ENCODE measurements around the gene DDX3X. TPM values are rescaled to one million over a fixed set of nuclear protein-coding genes. Genes with fewer than 3 reads are reported as not detected.

The DDX3X gene
- total and polyA plus RNA-seq, 9 of the 15 experiments (the other 6 are each of a cell fraction or from before 2014, with no cell fraction given) = 51.3 to 232 (median 138) TPM

DNA sequence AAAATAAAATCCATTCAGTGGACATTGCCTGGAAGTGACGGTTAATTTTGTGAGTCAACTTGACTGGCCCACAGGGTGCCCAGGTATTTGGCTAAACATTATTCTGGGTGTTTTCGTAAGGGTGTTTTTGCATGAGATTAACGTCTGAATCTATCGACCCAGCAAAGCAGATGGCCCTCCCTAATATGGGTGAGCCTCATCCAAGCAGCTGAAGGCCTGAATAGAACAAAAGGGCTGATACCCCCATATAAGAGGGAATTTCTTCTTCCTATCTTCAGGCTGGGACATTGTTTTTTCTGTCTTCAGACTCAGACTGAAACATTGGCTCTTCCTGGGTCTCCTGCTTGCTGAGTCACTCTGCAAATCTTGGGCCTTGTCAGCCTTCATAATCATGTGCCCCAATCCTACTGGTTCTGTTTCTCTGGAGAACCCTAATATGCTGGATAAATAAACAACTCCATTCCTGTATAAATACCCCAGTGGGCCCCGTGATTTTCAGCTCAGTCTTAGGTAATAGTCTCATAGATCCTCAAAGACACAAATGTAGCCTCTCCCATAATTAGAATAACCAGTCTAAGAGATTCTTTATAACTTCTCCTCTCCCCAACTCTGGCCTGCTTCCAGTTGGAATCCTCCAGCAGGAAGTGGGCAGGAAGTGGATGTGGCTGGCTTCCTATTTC is 33.1 kb upstream of the DDX3X start (continued):
- no peak for TF ChIP-seq SRSF3 (IDR thresholded peaks at IDR 0.05; ENCODE audit: insufficient read depth, low read length)
- TF ChIP-seq MAFG (tag; conservative IDR thresholded peaks at IDR 0.05) = peak; percentile 54
- TF ChIP-seq NFE2L1 (tag; IDR thresholded peaks at IDR 0.05; ENCODE audit: borderline replicate concordance, low read depth) = peak; percentile 25; the same call in 1 of the 2 replicates
- peak; percentile 48; the same call in 1 of the 2 replicates for TF ChIP-seq FOXJ2 (tag; IDR thresholded peaks at IDR 0.05)
- TF ChIP-seq ELF1 (tag; IDR thresholded peaks at IDR 0.05) = peak; percentile 41
- peak; percentile 56 for TF ChIP-seq FOSL1 (tag; conservative IDR thresholded peaks at IDR 0.05)
- peak; percentile 37; the same call in 1 of the 2 replicates for TF ChIP-seq ZFX (CRISPR knock-in tag; IDR thresholded peaks at IDR 0.05)
- TF ChIP-seq C11orf30 (IDR thresholded peaks at IDR 0.05; ENCODE audit: low read depth) = peak; percentile 69
- TF ChIP-seq, protein P1, sequence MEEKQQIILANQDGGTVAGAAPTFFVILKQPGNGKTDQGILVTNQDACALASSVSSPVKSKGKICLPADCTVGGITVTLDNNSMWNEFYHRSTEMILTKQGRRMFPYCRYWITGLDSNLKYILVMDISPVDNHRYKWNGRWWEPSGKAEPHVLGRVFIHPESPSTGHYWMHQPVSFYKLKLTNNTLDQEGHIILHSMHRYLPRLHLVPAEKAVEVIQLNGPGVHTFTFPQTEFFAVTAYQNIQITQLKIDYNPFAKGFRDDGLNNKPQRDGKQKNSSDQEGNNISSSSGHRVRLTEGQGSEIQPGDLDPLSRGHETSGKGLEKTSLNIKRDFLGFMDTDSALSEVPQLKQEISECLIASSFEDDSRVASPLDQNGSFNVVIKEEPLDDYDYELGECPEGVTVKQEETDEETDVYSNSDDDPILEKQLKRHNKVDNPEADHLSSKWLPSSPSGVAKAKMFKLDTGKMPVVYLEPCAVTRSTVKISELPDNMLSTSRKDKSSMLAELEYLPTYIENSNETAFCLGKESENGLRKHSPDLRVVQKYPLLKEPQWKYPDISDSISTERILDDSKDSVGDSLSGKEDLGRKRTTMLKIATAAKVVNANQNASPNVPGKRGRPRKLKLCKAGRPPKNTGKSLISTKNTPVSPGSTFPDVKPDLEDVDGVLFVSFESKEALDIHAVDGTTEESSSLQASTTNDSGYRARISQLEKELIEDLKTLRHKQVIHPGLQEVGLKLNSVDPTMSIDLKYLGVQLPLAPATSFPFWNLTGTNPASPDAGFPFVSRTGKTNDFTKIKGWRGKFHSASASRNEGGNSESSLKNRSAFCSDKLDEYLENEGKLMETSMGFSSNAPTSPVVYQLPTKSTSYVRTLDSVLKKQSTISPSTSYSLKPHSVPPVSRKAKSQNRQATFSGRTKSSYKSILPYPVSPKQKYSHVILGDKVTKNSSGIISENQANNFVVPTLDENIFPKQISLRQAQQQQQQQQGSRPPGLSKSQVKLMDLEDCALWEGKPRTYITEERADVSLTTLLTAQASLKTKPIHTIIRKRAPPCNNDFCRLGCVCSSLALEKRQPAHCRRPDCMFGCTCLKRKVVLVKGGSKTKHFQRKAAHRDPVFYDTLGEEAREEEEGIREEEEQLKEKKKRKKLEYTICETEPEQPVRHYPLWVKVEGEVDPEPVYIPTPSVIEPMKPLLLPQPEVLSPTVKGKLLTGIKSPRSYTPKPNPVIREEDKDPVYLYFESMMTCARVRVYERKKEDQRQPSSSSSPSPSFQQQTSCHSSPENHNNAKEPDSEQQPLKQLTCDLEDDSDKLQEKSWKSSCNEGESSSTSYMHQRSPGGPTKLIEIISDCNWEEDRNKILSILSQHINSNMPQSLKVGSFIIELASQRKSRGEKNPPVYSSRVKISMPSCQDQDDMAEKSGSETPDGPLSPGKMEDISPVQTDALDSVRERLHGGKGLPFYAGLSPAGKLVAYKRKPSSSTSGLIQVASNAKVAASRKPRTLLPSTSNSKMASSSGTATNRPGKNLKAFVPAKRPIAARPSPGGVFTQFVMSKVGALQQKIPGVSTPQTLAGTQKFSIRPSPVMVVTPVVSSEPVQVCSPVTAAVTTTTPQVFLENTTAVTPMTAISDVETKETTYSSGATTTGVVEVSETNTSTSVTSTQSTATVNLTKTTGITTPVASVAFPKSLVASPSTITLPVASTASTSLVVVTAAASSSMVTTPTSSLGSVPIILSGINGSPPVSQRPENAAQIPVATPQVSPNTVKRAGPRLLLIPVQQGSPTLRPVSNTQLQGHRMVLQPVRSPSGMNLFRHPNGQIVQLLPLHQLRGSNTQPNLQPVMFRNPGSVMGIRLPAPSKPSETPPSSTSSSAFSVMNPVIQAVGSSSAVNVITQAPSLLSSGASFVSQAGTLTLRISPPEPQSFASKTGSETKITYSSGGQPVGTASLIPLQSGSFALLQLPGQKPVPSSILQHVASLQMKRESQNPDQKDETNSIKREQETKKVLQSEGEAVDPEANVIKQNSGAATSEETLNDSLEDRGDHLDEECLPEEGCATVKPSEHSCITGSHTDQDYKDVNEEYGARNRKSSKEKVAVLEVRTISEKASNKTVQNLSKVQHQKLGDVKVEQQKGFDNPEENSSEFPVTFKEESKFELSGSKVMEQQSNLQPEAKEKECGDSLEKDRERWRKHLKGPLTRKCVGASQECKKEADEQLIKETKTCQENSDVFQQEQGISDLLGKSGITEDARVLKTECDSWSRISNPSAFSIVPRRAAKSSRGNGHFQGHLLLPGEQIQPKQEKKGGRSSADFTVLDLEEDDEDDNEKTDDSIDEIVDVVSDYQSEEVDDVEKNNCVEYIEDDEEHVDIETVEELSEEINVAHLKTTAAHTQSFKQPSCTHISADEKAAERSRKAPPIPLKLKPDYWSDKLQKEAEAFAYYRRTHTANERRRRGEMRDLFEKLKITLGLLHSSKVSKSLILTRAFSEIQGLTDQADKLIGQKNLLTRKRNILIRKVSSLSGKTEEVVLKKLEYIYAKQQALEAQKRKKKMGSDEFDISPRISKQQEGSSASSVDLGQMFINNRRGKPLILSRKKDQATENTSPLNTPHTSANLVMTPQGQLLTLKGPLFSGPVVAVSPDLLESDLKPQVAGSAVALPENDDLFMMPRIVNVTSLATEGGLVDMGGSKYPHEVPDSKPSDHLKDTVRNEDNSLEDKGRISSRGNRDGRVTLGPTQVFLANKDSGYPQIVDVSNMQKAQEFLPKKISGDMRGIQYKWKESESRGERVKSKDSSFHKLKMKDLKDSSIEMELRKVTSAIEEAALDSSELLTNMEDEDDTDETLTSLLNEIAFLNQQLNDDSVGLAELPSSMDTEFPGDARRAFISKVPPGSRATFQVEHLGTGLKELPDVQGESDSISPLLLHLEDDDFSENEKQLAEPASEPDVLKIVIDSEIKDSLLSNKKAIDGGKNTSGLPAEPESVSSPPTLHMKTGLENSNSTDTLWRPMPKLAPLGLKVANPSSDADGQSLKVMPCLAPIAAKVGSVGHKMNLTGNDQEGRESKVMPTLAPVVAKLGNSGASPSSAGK (IDR thresholded peaks at IDR 0.05) = peak; percentile 41; the same call in 1 of the 2 replicates
- TF ChIP-seq NR2C2 (CRISPR knock-in tag; IDR thresholded peaks at IDR 0.05) = no peak
- no peak for TF ChIP-seq NR2C2 (tag; IDR thresholded peaks at IDR 0.05)
- TF ChIP-seq, protein P2, sequence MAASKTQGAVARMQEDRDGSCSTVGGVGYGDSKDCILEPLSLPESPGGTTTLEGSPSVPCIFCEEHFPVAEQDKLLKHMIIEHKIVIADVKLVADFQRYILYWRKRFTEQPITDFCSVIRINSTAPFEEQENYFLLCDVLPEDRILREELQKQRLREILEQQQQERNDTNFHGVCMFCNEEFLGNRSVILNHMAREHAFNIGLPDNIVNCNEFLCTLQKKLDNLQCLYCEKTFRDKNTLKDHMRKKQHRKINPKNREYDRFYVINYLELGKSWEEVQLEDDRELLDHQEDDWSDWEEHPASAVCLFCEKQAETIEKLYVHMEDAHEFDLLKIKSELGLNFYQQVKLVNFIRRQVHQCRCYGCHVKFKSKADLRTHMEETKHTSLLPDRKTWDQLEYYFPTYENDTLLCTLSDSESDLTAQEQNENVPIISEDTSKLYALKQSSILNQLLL (CRISPR knock-in tag; IDR thresholded peaks at IDR 0.05; ENCODE audit: borderline replicate concordance) = no peak
- TF ChIP-seq NFE2 (IDR thresholded peaks at IDR 0.05; ENCODE audit: low read depth) = peak; percentile 81
- TF ChIP-seq L3MBTL2 (IDR thresholded peaks at IDR 0.05) = peak; percentile 62
- no peak for TF ChIP-seq ARID1B (IDR thresholded peaks at IDR 0.05)
- TF ChIP-seq BACH1 (tag; IDR thresholded peaks at IDR 0.05) = peak; percentile 71
